H9 (cell line): ENCODE data around the gene KCNMA1. TPM values are rescaled to one million over a fixed set of nuclear protein-coding genes. Genes with fewer than 3 reads are reported as not detected.

Experiments used
- DNase-seq: peaks from one replicate; pipeline ENCODE4 v3.0.0-alpha.2; 2017
- H2AFZ ChIP-seq: one replicate; pipeline ENCODE4 v1.6.1; 2013; ENCODE audit warnings: mild to moderate bottlenecking, low read length, control low read depth, moderate library complexity
- H2AK5ac ChIP-seq: 2 replicates; pipeline ENCODE4 v1.6.1; 2013; ENCODE audit warnings: low read length, control low read depth, mixed read lengths; ENCODE audit not compliant: insufficient read length
- H2BK120ac ChIP-seq: one replicate; pipeline ENCODE4 v1.6.1; 2013; ENCODE audit warnings: low read depth, mild to moderate bottlenecking, low read length, control low read depth, inconsistent platforms; ENCODE audit not compliant: poor library complexity, severe bottlenecking
- H2BK12ac ChIP-seq: 2 replicates; pipeline ENCODE4 v1.6.1; 2013; ENCODE audit warnings: low read length, control low read depth, mixed read lengths, low read depth; ENCODE audit not compliant: insufficient read length
- H2BK15ac ChIP-seq: 2 replicates; pipeline ENCODE4 v1.6.1; 2013; ENCODE audit warnings: low read depth, low read length, control low read depth
- H2BK20ac ChIP-seq: one replicate; pipeline ENCODE4 v1.6.1; 2013; ENCODE audit warnings: low read depth, mild to moderate bottlenecking, low read length, control low read depth, inconsistent platforms; ENCODE audit not compliant: poor library complexity, severe bottlenecking
- H2BK5ac ChIP-seq: 2 replicates; pipeline ENCODE4 v1.6.1; 2013; ENCODE audit warnings: low read length, control low read depth, mixed read lengths; ENCODE audit not compliant: insufficient read length
- H3K14ac ChIP-seq: 2 replicates; pipeline ENCODE4 v1.6.1; 2013; ENCODE audit warnings: low read length, control low read depth; ENCODE audit not compliant: insufficient read depth
- H3K18ac ChIP-seq: 2 replicates; pipeline ENCODE4 v1.6.1; 2013; ENCODE audit warnings: low read depth, mild to moderate bottlenecking, mixed read lengths, low read length, control low read depth; ENCODE audit not compliant: insufficient read length
- H3K23ac ChIP-seq: 2 replicates; pipeline ENCODE4 v1.6.1; 2013; ENCODE audit warnings: low read length, control low read depth, mixed read lengths, low read depth; ENCODE audit not compliant: insufficient read length
- H3K23me2 ChIP-seq: 2 replicates; pipeline ENCODE4 v1.6.1; 2013; ENCODE audit warnings: low read depth, mild to moderate bottlenecking, mixed read lengths, low read length, control low read depth; ENCODE audit not compliant: insufficient read length, poor library complexity, severe bottlenecking
- H3K27ac ChIP-seq: 2 replicates; pipeline ENCODE4 v1.5.1; 2013; ENCODE audit warnings: low read length, control low read depth, mixed read lengths, low read depth; ENCODE audit not compliant: insufficient read length
- H3K27me3 ChIP-seq: 2 replicates; pipeline ENCODE4 v1.6.1; 2013; ENCODE audit warnings: low read length, control low read depth, inconsistent platforms; ENCODE audit not compliant: insufficient read depth
- H3K4ac ChIP-seq: 2 replicates; pipeline ENCODE4 v1.6.1; 2013; ENCODE audit warnings: low read depth, mild to moderate bottlenecking, control low read depth, inconsistent platforms, low read length, moderate library complexity
- H3K4me1 ChIP-seq: 2 replicates; pipeline ENCODE4 v1.6.1; 2013; ENCODE audit warnings: low read length, control low read depth, inconsistent platforms; ENCODE audit not compliant: insufficient read depth
- H3K4me2 ChIP-seq: 2 replicates; pipeline ENCODE4 v1.6.1; 2013; ENCODE audit warnings: low read length, control low read depth, mixed read lengths; ENCODE audit not compliant: insufficient read length, insufficient read depth
- H3K56ac ChIP-seq: 2 replicates; pipeline ENCODE4 v1.6.1; 2013; ENCODE audit warnings: low read depth, mild to moderate bottlenecking, mixed read lengths, low read length, control low read depth; ENCODE audit not compliant: insufficient read length
- H3K79me1 ChIP-seq: 2 replicates; pipeline ENCODE4 v1.6.1; 2013; ENCODE audit warnings: low read depth, mild to moderate bottlenecking, moderate library complexity, low read length, control low read depth, inconsistent platforms; ENCODE audit not compliant: insufficient read depth, poor library complexity, severe bottlenecking
- H3K79me2 ChIP-seq: 2 replicates; pipeline ENCODE4 v1.6.1; 2013; ENCODE audit warnings: low read length, control low read depth, inconsistent platforms; ENCODE audit not compliant: insufficient read depth
- H3K9ac ChIP-seq: 2 replicates; pipeline ENCODE4 v1.6.1; 2013; ENCODE audit warnings: low read length, control low read depth, mixed read lengths; ENCODE audit not compliant: insufficient read length; ENCODE audit errors: extremely low read depth
- H3K9me3 ChIP-seq: one replicate; pipeline ENCODE4 v1.6.1; 2013; ENCODE audit warnings: low read depth, low read length, inconsistent platforms; ENCODE audit not compliant: control insufficient read depth
- H3T11ph ChIP-seq: one replicate; pipeline ENCODE4 v1.6.1; 2013; ENCODE audit warnings: mild to moderate bottlenecking, low read length, control low read depth, inconsistent platforms
- H4K20me1 ChIP-seq: one replicate; pipeline ENCODE4 v1.6.1; 2013; ENCODE audit not compliant: control insufficient read depth, insufficient read length, insufficient read depth
- H4K5ac ChIP-seq: 2 replicates; pipeline ENCODE4 v1.6.1; 2013; ENCODE audit warnings: low read depth, mild to moderate bottlenecking, mixed read lengths, low read length, control low read depth; ENCODE audit not compliant: insufficient read length
- H4K8ac ChIP-seq: replicated peaks from 2 replicates; pipeline ENCODE4 v1.6.1; 2013; ENCODE audit warnings: low read length, control low read depth, mixed read lengths, low read depth; ENCODE audit not compliant: insufficient read length
- H4K91ac ChIP-seq: 2 replicates; pipeline ENCODE4 v1.6.1; 2013; ENCODE audit warnings: low read depth, mild to moderate bottlenecking, moderate library complexity, mixed read lengths, low read length, control low read depth; ENCODE audit not compliant: insufficient read length
- H3K27ac Mint-ChIP-seq, 3 experiments: 2 replicates in 2 of 3; 3 replicates in 1 of 3; pipeline ENCODE4 v1.8.0; 2020 to 2021; ENCODE audit warnings: mixed read lengths in 3 of 3, mild to moderate bottlenecking in 1 of 3, moderate library complexity in 1 of 3
- H3K27me3 Mint-ChIP-seq: 2 replicates; pipeline ENCODE4 v1.8.0; 2021; ENCODE audit warnings: low read depth, mild to moderate bottlenecking, moderate library complexity, mixed read lengths
- H3K36me3 Mint-ChIP-seq, 3 experiments: 2 replicates in 2 of 3; 3 replicates in 1 of 3; pipeline ENCODE4 v1.8.0; 2020 to 2021; ENCODE audit warnings: low read depth in 3 of 3, mixed read lengths in 3 of 3; ENCODE audit not compliant: insufficient read depth in 1 of 3
- H3K4me1 Mint-ChIP-seq, 2 experiments: 2 replicates each; pipeline ENCODE4 v1.8.0; 2020; ENCODE audit warnings: mixed read lengths in 2 of 2
- H3K4me3 Mint-ChIP-seq, 2 experiments: 2 replicates in 1 of 2; 3 replicates in 1 of 2; pipeline ENCODE4 v1.8.0; 2020 to 2021; ENCODE audit warnings: mild to moderate bottlenecking in 2 of 2, mixed read lengths in 2 of 2, moderate library complexity in 1 of 2
- H3K9me3 Mint-ChIP-seq, 2 experiments: 2 replicates in 1 of 2; 3 replicates in 1 of 2; pipeline ENCODE4 v1.8.0; 2020; ENCODE audit warnings: mild to moderate bottlenecking in 2 of 2, mixed read lengths in 2 of 2, moderate library complexity in 1 of 2
- WGBS: extraction: QIAGEN DNeasy Blood & Tissue Kit; methylation state at CpG from one replicate; pipeline ENCODE4 v1.1.7; 2013; ENCODE audit warnings: missing lambda C conversion rate, low lambda C conversion rate, mixed read lengths; ENCODE audit not compliant: insufficient read length; ENCODE audit errors: extremely low coverage; 5-methylcytosine and 5-hydroxymethylcytosine counted together
- total RNA-seq: library from RNA; stranded (reverse); gene quantifications from 2 replicates; pipeline ENCODE4 v1.2.1, GENCODE V29; 2021
- TF ChIP-seq, protein P1 (sequence below): fragments of 200-600 bp; sonication (generic); conservative IDR thresholded peaks from 3 replicates; pipeline ENCODE4 v1.8.0; 2021; ENCODE audit warnings: antibody characterized with exemption, mild to moderate bottlenecking

Gene KCNMA1
- total RNA-seq, 1 experiment from 2014 or later = 2.0 TPM

DNA sequence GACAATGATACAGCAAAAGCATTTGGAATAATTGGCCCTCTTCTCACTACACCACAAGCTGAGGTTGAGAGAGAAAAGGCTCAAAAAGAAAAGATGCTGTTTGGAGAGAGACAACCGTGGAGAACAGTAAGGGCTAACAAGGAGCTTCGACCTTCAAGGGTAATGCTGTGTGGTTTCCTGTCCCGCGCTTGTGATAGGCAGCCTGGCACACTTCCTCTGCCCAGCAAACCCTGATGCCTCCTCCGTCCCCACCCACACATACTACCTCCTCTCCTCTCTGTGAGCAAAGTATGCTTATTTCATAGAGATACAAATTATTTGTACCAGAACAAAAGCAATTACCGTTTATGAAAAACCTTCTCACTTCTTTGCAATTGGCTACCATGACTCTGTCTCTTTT is 755.4 kb downstream of the KCNMA1 start:
- Mint-ChIP-seq H3K27ac (no peak overlapping the region), H3K9me3 (no peaks in the 10 kb centered on the region), H3K36me3 (no peaks in the 10 kb centered on the region), H3K4me1 (peaks cover 11 to 20% of the 10 kb centered on the region in 2 experiments), H3K27me3 (no peaks in the 10 kb centered on the region), H3K4me3 (no peak overlapping the region)
- Histone ChIP-seq H3K4ac (no peak overlapping the region), H4K8ac (no peak overlapping the region), H3K79me1 (no peaks in the 10 kb centered on the region), H3K4me1 (no peaks in the 10 kb centered on the region), H3K56ac (no peak overlapping the region), H2BK20ac (no peak overlapping the region), H3K27me3 (no peaks in the 10 kb centered on the region), H2BK15ac (no peak overlapping the region), H3K18ac (no peak overlapping the region), H3T11ph (no peak overlapping the region), H3K27ac (no peak overlapping the region), H3K9ac (no peak overlapping the region), H3K79me2 (no peaks in the 10 kb centered on the region), H2AFZ (no peak overlapping the region), H3K9me3 (no peaks in the 10 kb centered on the region), H3K14ac (no peak overlapping the region), H2BK12ac (no peak overlapping the region), H3K23ac (no peak overlapping the region), H3K23me2 (no peaks in the 10 kb centered on the region), H4K5ac (no peak overlapping the region), H3K4me2 (no peak overlapping the region), H4K20me1 (no peaks in the 10 kb centered on the region), H2BK120ac (no peak overlapping the region), H2AK5ac (no peak overlapping the region), H4K91ac (no peak overlapping the region), H2BK5ac (no peak overlapping the region)
- TF ChIP-seq, protein P1, sequence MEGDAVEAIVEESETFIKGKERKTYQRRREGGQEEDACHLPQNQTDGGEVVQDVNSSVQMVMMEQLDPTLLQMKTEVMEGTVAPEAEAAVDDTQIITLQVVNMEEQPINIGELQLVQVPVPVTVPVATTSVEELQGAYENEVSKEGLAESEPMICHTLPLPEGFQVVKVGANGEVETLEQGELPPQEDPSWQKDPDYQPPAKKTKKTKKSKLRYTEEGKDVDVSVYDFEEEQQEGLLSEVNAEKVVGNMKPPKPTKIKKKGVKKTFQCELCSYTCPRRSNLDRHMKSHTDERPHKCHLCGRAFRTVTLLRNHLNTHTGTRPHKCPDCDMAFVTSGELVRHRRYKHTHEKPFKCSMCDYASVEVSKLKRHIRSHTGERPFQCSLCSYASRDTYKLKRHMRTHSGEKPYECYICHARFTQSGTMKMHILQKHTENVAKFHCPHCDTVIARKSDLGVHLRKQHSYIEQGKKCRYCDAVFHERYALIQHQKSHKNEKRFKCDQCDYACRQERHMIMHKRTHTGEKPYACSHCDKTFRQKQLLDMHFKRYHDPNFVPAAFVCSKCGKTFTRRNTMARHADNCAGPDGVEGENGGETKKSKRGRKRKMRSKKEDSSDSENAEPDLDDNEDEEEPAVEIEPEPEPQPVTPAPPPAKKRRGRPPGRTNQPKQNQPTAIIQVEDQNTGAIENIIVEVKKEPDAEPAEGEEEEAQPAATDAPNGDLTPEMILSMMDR = no peak
- DNase-seq = no peak
- WGBS = no CpG with 5 or more reads among the region's 6 CpGs
